HL-60 (cell line): ENCODE measurements around the gene GMEB2.

Source experiments
- DNase-seq, 2 experiments: peaks; one replicate each; pipeline ENCODE4 v3.0.0-alpha.2; 2010 to 2020; ENCODE audit warnings: low read depth in 1 of 2, low spot score in 1 of 2
- H3K27ac ChIP-seq: fragments of 250-450 bp; sonication (Bioruptor Pico); replicated peaks from 2 replicates; pipeline ENCODE4 v1.5.1; 2020; ENCODE audit warnings: mild to moderate bottlenecking, moderate library complexity
- H3K27me3 ChIP-seq: fragments of 250-450 bp; sonication (Bioruptor Pico); 2 replicates; pipeline ENCODE4 v1.5.1; 2021; ENCODE audit warnings: mild to moderate bottlenecking, moderate library complexity; ENCODE audit not compliant: insufficient read depth, poor library complexity, severe bottlenecking
- H3K4me3 ChIP-seq: replicated peaks from 2 replicates; pipeline ENCODE4 v1.5.1; 2011; ENCODE audit warnings: mild to moderate bottlenecking, control low read depth, low read length; ENCODE audit not compliant: insufficient read depth
- GABPA ChIP-seq: IDR thresholded peaks from 2 replicates; pipeline ENCODE4 v1.6.1; 2012; ENCODE audit warnings: low read depth
- POLR2AphosphoS5 ChIP-seq: IDR thresholded peaks from 2 replicates; pipeline ENCODE4 v1.6.1; 2012; ENCODE audit warnings: low read depth
- SPI1 ChIP-seq: IDR thresholded peaks from 2 replicates; pipeline ENCODE4 v1.6.1; 2012; ENCODE audit warnings: low read depth, mild to moderate bottlenecking, borderline replicate concordance
- TF ChIP-seq, protein P1 (sequence below): IDR thresholded peaks from 2 replicates; pipeline ENCODE4 v1.6.1; 2012; ENCODE audit warnings: low read depth; ENCODE audit not compliant: insufficient replicate concordance
- TF ChIP-seq, protein P2 (sequence below): IDR thresholded peaks from one replicate; pipeline ENCODE4 v1.5.1; 2011; ENCODE audit warnings: low read length, control low read depth, inconsistent platforms; ENCODE audit not compliant: insufficient read depth

The GMEB2 gene

DNA sequence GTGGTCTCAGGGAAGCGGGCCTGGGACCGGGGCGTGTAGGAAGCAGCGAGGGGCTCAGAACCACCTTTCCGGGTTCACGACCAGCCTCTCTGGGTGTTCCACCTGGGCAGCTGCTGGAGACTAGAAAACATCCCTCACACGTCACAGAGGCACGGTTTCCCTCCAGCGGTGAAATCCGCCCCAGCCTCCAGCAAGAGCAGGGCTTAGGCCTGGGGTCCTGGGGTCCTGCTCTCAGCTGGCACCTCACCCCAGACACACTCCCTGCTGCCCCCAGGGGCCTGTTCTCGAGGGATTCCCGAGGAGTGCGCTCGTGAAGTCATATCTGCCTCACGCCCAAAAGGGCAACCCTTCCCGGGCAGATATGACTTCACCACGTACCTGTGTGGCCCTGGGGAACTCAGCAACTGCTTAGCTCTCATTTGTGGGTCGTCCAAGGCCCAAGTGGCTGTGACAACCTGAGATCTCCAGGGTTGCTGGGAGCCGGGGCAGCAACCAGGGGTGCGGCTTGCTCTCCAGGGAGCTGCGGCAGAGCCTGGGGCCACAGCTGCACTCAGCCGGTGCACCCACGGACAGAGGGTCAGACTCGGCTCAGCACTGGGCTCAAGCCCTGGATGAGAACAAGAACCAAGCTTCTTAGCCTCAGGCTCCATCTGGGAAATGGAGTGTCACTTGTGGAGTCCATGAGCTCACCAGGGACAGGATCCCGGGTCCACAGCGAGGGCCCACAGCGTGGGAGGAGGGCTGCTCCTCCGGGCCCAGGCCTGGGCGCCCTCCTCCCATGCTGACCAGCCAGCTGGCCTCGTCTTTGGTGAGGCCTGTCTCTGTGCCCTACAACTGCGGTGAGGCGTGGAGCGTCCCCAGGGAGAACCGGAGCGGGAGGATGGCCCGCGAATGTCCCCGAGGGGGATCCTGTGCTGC, 72.3 kb downstream of the GMEB2 start:
- DNase-seq, result no peak
- H3K27me3 ChIP-seq, result peaks cover 45% of the 10 kb centered on the region
- TF ChIP-seq SPI1, result no peak
- TF ChIP-seq, protein P1, sequence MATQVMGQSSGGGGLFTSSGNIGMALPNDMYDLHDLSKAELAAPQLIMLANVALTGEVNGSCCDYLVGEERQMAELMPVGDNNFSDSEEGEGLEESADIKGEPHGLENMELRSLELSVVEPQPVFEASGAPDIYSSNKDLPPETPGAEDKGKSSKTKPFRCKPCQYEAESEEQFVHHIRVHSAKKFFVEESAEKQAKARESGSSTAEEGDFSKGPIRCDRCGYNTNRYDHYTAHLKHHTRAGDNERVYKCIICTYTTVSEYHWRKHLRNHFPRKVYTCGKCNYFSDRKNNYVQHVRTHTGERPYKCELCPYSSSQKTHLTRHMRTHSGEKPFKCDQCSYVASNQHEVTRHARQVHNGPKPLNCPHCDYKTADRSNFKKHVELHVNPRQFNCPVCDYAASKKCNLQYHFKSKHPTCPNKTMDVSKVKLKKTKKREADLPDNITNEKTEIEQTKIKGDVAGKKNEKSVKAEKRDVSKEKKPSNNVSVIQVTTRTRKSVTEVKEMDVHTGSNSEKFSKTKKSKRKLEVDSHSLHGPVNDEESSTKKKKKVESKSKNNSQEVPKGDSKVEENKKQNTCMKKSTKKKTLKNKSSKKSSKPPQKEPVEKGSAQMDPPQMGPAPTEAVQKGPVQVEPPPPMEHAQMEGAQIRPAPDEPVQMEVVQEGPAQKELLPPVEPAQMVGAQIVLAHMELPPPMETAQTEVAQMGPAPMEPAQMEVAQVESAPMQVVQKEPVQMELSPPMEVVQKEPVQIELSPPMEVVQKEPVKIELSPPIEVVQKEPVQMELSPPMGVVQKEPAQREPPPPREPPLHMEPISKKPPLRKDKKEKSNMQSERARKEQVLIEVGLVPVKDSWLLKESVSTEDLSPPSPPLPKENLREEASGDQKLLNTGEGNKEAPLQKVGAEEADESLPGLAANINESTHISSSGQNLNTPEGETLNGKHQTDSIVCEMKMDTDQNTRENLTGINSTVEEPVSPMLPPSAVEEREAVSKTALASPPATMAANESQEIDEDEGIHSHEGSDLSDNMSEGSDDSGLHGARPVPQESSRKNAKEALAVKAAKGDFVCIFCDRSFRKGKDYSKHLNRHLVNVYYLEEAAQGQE, result no peak
- TF ChIP-seq GABPA, result no peak
- no peak overlapping the region for H3K27ac ChIP-seq
- no peak overlapping the region for H3K4me3 ChIP-seq

DNA sequence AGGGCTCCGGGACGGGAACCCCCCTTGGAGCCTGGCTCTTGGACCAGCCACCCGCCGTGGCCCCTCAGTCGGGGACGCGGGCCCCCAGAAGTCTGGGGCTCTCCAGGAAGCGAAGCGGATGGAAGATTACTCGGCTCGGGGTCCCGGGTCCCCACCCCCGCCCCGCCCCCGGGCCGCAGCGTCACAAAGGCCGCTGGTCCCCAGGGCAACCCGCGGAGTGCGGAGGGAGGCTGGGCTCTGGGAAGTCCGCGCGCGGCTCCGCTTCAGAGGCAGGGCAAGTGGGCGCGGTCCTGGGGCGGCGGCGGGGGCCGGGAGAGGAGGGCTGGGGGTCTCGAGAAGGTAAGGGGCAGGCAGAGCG, 73.0 kb downstream of the GMEB2 start, which contains the start of gene FNDC11:
TSS of gene FNDC11 (plus strand) at position 227 of the 358 bp plus-strand sequence. CDS start 1,505 bp downstream, outside the sequence.
- Histone ChIP-seq H3K4me3 (no peak within 1 kb of the TSS), H3K27me3 (peaks cover 49% of the 10 kb centered on the region), H3K27ac (no peak within 1 kb of the TSS)
- DNase-seq, result no peak
- TF ChIP-seq SPI1, result no peak
- TF ChIP-seq POLR2AphosphoS5, result no peak
- TF ChIP-seq GABPA, result no peak
- TF ChIP-seq, protein P1, result no peak
- TF ChIP-seq, protein P2, sequence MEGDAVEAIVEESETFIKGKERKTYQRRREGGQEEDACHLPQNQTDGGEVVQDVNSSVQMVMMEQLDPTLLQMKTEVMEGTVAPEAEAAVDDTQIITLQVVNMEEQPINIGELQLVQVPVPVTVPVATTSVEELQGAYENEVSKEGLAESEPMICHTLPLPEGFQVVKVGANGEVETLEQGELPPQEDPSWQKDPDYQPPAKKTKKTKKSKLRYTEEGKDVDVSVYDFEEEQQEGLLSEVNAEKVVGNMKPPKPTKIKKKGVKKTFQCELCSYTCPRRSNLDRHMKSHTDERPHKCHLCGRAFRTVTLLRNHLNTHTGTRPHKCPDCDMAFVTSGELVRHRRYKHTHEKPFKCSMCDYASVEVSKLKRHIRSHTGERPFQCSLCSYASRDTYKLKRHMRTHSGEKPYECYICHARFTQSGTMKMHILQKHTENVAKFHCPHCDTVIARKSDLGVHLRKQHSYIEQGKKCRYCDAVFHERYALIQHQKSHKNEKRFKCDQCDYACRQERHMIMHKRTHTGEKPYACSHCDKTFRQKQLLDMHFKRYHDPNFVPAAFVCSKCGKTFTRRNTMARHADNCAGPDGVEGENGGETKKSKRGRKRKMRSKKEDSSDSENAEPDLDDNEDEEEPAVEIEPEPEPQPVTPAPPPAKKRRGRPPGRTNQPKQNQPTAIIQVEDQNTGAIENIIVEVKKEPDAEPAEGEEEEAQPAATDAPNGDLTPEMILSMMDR, result no peak

DNA sequence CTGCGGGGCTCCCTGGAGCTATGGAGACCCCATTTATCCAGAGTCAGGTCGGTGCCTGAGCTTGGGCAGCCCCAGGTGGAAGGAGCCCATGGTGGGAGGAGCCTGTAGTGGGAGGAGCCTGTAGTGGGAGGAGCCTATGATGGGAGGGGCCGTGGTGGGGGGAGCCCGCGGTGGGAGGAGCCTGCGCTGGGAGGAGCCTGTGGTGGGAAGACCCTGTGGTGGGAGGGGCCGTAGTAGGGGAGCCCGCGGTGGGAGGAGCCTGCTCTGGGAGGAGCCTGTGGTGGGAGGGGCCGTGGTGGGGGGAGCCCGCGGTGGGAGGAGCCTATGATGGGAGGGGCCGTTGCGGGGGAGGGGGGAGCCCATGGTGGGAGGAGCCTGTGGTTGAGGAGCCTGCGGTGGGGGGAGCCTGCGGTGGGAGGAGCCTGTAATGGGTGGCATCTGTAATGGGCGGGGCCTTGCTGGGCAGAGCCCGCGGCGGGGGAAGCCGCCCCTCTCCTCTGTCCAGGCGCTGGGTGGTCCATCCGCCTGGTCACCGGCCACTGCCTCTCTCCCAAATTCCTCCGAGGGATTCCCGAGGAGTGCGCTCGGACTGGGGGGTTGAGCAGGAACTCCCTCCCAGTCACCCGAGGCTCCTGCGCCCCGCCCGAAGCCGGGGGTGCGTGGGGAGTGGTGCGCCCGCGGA, 73.5 kb downstream of the GMEB2 start:
- TF ChIP-seq, protein P1, result no peak
- TF ChIP-seq SPI1 (no peak), GABPA (no peak), POLR2AphosphoS5 (no peak)
- TF ChIP-seq, protein P2, result no peak
- Histone ChIP-seq H3K27me3 (peaks cover 54% of the 10 kb centered on the region), H3K27ac (no peak overlapping the region), H3K4me3 (no peak overlapping the region)
- peak in 1 of 2 experiments; percentile 30 for DNase-seq
